HG02610 (cell line): Measurements from ENCODE around the gene SPTB.
A peak's percentile ranks its signal among the peaks of the same experiment; 100 is the strongest.

Source experiments
- ATAC-seq: cut with Tn5 transposase; IDR thresholded peaks from one replicate; pipeline ENCODE4 v1.9.1; 2021; ENCODE audit warnings: mild to moderate bottlenecking, moderate library complexity; ENCODE audit not compliant: unreplicated experiment

Gene SPTB

DNA sequence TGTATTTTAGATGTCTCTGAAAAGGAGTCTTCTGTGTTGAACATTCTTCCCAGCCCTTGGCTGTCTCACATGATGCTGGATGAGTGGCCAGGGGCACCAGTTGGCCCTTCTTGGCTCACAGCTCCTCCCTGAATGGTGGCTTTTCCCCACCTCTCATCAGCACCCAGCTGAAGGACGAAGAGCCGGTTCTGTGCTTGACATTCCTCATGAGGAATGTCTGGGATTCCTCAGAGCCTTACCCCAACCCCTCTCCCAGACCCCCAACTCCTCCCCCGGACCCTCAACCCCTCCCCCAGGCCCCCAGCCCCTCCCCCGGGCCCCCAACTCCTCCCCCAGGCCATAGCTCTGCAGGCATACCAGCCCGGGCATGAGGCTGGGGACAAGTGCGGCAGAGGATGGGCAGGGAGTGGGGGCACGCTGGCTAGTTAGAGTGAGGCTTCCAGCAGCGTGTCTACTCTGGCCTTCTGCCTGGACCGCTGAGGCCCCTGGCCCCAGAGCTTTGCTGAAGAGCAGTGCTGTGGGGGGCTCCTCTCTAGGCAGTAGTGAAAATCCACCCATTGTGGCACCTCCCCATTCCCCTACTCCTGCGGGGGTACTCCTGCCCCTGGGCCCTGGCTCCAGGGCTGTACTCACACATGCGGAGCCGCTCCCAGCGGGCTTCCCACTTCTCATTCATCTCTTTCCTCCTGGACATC lies 111.2 kb downstream of the SPTB start:
- no peak for ATAC-seq

GRCh38 chr14:64767215-64767964 lies 112.3 kb downstream of the SPTB start:
- no peak for ATAC-seq

DNA sequence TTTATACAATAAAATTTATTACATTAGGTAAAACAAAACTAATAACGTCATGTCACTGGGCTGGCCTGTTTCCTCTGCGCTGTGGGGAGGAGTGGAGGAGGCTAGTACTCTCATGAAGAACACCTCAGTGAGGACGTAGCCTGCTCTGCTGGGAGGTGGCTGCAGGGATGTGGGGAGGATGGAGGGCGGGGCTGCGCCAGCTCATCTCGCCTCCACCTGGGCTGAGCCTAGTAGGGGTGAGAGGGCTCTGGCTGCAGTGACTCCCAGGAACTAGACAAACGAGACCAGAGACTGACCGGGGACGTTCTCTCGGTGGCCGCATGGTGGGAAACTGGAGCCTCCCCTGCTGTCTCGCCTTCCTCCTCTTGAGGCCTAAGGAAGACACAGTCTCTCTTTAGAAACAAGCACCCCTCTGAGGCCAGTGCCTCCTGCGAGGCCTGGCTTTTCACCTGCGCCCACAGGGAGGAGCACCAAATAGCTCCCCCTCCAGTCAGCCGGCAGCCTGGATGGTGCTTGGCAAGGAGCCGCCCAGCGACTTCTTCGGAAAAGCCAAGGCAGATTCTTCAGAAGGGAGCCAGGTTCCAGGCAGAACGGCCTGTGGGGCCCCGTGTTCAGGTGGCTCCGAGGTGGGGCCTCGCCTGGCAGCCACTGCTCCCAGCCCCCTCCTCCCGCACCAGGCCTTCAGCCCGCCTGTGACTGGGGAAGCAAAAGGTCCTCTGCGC lies 113.1 kb downstream of the SPTB start:
- no peak for ATAC-seq

- ATAC-seq = no peak
Measured at GRCh38 chr14:64765740-64766302, 113.9 kb downstream of the SPTB start.

DNA sequence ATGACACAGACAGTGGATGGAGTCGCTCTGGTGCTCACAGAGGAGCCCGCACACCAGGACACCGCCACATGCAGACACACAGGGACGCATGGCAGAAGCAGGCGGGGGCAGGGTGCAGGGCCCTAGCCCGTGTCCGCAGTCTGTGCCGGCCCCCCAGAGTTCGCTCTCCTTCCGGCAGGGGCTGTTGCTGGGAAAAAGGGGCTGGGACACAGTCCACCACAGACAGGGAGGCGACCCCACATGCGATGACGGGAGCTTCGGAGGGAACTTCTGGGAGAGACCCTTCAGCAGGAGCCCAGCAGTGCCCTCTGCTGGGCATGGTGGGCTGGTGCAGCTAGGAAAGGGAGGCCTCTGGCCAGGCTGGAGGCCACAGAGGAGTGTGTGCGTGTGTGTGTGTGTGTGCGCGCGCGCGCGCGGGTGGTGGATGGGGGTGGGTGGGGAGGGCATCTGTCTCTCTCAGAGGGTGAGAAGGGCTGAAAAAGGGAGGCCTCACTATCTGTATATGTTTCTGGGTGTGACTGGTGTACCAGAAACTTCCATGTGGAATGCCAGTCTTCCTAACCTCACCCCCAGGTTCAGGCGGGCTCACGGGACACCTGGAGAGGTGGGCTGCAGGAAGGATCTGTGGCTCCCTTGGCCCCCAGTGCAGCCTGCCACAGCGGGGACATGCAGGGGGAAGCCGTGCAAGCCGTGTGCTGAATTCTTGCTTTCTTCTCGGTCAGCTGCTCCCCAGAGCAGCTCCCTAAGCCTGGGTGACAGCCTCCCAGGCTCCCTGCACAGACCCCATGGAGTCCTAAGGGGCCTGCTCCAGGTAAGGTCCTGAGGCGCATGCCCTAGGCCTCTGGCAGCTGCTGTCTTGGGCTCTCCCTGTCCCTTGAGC lies 114.8 kb downstream of the SPTB start:
- ATAC-seq = peak; percentile 57

DNA sequence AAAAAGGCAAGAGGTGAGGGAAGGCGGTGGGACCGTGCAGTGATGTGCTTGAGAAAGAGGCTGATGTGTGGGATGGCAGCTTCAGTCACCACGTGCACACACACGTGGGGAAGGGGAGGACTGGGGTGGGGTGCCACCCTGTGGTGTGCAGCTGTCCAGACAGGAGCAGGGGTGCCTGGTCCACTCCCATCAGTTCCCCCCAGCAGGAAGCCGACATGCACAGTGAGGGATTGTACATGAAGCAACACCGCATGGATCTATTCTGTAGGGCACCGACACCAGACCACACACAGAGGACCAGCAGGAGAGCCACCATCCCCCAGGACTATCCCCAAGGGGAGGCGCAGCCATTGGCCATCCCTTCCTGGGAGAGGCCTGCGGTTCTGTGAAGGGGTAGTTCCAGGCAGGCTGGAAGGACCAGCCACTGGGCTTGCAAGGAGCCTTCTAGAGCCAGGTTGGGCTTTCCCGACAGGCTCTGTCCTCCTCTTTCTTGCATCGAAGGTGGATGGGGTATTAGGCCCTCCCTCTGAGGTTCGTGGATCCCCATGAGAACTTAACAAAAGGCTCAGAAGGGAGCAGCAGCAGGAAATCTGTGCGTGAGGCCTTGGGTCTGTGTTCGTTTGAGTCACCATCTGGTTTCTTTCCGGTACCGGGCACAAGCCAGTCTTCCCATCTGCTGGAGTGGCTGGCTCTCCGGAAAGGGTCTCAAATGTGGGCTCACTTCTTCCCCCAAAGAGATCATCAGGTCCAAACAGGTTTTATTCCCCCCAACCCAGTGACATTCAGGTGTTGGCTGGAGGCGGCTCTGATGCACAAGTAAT lies 115.7 kb downstream of the SPTB start:
- no peak for ATAC-seq

DNA sequence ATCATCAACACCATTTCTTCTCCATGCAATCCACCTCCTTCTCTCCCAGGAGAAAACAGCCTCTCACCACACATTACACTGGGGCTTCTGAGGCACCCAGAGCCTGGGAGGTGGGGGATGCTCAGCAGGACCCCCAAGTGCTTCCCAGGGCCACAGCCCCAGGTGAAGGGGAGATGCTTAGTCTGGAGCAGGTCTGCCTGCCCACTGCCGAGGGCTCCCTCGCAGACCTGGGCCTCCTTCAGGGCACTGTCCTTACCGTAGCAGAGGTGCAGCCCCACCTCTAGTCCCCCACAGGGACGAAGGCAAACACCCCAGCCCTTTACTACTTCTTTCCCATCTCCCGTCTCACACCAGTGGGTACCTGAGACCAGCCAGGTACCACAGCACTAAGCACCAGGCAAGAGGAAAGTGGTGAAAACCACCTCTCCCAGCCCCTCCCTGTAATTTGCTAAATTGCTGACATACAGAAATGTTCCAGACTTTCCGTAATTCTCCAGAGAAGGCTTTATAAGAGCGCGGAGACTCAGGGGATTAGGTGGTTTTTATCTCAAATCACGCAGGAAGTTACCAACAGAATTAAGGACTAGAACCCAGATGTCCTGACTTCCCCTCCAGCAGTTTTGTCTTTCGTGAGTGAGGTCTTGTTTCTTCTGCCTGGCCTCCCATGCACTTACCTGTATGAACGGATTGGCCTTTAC lies 116.5 kb downstream of the SPTB start:
- ATAC-seq = no peak

GRCh38 chr14:64762044-64763034 lies 117.4 kb downstream of the SPTB start:
- ATAC-seq = no peak

DNA sequence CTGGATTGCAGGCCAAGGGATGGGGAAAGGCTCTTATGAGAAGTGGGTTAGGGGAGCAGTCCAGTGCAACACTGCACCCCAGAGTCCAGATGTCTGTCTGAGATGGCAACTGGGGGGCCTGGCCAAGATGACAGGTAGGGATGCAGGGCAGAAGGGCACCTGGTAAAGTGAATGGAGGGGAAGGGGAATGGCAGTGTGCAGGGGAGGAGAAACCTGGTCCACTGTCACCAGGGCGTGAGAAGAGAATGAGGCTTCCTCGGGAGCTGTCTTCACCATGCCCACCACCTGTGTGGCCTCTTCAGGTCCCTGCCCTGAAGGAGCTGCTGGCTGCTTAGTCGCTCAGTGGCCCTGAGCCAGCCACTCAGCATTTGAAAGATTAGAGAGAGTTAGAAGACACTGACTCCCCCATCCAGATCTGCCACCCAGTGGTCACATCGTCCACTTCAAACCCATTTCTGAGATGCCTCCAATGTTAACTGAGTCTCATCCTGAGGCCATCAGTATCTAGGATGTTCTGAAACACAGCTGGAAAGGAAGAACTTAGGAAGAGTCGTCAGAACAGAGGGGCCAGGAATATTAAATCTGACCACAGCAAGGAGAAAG lies 118.2 kb downstream of the SPTB start:
- ATAC-seq = no peak

GRCh38 chr14:64760916-64761315 lies 118.8 kb downstream of the SPTB start:
- ATAC-seq = no peak

DNA sequence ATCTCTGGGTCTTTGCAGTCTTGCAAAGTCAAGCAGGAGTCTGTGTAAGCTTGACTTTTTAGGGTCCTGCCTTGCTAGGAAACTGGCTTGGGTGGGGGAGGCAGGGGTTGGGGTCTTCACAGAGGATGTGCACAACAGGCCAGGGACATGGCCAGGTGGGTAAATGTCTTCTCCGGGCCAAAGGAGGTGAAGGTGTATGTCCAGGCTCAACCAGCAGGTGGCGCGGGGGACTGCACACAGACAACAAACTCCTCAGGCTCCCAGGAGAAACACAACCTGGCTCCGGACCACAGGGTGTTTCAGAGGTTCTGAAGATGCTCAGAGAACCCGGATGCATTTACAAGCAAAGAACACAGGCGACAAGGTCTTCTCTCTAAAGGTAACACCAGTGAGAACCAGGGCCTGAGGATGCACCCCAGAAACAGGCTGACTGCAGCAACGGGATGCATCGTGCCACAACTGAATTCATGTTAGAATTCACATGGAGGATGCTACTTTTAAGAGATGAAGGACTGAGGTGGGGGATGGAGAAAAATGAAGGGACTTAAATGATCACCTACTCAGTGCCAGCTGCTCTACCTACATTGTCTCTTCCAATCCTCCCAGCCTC lies 119.5 kb downstream of the SPTB start:
- no peak for ATAC-seq

DNA sequence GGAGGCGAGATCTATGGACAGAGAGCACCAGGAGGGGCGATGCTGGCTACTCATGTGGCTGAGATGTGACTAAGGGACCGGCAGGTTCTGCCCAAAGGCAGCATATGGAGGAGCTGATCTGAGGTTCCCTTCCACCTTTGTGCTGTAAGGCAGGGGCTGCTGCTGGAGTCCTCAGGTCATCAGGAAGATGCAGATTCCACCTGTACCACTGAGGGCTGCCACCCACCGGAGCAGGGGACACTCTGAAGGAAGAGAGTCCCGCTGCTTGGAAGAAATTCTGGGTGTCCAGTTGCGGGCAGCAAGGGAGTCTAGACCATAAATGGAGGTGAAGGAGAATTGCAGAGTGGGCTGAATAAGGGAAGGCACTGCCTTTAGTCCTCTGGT lies 120.2 kb downstream of the SPTB start:
- no peak for ATAC-seq

DNA sequence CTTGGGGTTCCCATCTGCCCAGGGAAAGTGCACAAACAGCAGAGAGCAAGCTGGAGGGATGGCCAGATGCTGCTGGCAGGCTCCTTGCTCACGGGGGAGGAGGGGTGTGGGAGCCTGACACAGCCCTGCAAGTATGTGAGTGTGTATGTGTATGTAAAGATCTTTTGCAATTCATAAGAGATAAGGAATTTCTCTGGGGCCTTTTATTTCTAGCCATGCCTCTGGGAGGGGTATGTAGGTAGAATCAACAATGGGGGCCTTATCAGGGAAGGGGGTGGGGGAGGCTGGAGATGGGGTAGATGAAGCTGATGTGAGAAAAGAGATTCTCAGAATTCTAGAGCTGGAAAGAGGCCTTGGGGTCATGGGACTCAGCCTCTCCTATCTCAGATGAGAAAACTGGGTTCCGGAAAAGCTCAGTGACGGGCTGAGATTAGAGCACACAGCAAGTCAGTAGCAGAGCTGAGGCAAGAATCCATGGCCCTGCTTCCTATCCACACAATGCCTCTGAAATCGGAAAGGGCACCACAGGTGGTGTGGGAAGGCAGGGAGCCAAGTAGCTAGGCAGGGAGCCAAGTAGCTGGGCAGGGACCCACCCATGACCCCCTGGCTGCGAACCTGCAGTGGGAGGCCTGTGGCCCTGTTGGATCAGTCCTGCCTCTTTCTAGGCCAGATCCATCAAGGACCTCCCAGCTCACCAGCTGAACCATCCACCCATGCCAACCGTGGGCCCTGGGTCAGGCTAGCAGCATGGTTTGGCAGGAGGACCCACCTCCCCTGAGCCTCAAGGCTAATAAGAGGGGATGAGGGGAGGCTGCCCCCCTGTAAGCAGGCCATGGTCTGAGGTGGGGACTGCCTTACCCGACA lies 120.8 kb downstream of the SPTB start:
- ATAC-seq = no peak

DNA sequence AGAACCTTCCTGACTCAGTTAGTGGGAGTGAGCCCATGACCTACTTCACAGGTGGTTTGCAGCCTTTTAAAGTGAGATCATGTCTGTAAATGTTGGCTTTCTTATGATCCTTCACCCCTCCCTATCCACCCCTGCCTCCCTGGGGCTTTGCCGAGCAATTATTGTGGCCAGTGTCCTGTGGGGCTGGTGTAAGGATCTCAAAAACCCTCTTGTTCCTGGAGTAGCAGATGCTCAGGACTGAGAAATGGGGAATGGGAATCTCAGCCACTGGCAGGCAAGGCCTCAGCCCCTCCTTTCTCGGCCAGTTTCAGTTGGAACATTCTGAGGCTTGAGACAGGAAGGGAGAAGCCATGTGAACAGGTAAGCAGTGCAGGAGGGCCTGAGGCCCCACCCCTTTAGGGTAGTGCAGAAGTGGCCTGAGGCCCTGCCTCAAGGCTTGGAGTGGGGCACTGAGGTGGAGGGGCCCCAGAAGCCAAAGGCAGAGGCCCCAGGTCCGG lies 121.6 kb downstream of the SPTB start:
- no peak for ATAC-seq

GRCh38 chr14:64757601-64758000 lies 122.1 kb downstream of the SPTB start:
- no peak for ATAC-seq

DNA sequence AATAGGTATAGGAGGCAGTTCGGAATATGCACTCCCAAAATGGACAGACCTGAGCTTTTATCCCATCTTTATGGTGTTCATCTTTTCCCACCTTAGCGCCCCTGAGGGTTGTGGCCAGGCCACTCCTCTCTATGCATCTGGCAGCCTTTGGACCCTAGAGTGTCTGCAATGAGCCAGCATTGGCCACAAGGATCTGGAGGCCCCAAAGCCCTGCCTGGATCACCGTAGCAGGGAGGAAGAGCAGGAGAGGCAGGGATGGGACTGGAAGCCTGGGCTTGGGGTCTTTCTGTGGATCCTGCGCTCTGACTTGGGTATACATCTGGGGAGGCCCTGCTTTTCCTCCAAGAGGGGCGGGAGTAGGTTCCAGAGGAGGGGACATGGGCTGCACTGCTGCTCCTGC lies 123.0 kb downstream of the SPTB start:
- ATAC-seq = no peak
